H9 (cell line): ENCODE results near the gene NBEAL1. TPM values are rescaled to one million over a fixed set of nuclear protein-coding genes. Genes with fewer than 3 reads are reported as not detected.

Experiments
- DNase-seq: peaks from one replicate; pipeline ENCODE4 v3.0.0-alpha.2; 2017
- H2AFZ ChIP-seq: one replicate; pipeline ENCODE4 v1.6.1; 2013; ENCODE audit warnings: mild to moderate bottlenecking, low read length, control low read depth, moderate library complexity
- H2AK5ac ChIP-seq: 2 replicates; pipeline ENCODE4 v1.6.1; 2013; ENCODE audit warnings: low read length, control low read depth, mixed read lengths; ENCODE audit not compliant: insufficient read length
- H2BK120ac ChIP-seq: one replicate; pipeline ENCODE4 v1.6.1; 2013; ENCODE audit warnings: low read depth, mild to moderate bottlenecking, low read length, control low read depth, inconsistent platforms; ENCODE audit not compliant: poor library complexity, severe bottlenecking
- H2BK12ac ChIP-seq: 2 replicates; pipeline ENCODE4 v1.6.1; 2013; ENCODE audit warnings: low read length, control low read depth, mixed read lengths, low read depth; ENCODE audit not compliant: insufficient read length
- H2BK15ac ChIP-seq: 2 replicates; pipeline ENCODE4 v1.6.1; 2013; ENCODE audit warnings: low read depth, low read length, control low read depth
- H2BK20ac ChIP-seq: one replicate; pipeline ENCODE4 v1.6.1; 2013; ENCODE audit warnings: low read depth, mild to moderate bottlenecking, low read length, control low read depth, inconsistent platforms; ENCODE audit not compliant: poor library complexity, severe bottlenecking
- H2BK5ac ChIP-seq: 2 replicates; pipeline ENCODE4 v1.6.1; 2013; ENCODE audit warnings: low read length, control low read depth, mixed read lengths; ENCODE audit not compliant: insufficient read length
- H3K14ac ChIP-seq: 2 replicates; pipeline ENCODE4 v1.6.1; 2013; ENCODE audit warnings: low read length, control low read depth; ENCODE audit not compliant: insufficient read depth
- H3K18ac ChIP-seq: 2 replicates; pipeline ENCODE4 v1.6.1; 2013; ENCODE audit warnings: low read depth, mild to moderate bottlenecking, mixed read lengths, low read length, control low read depth; ENCODE audit not compliant: insufficient read length
- H3K23ac ChIP-seq: 2 replicates; pipeline ENCODE4 v1.6.1; 2013; ENCODE audit warnings: low read length, control low read depth, mixed read lengths, low read depth; ENCODE audit not compliant: insufficient read length
- H3K23me2 ChIP-seq: 2 replicates; pipeline ENCODE4 v1.6.1; 2013; ENCODE audit warnings: low read depth, mild to moderate bottlenecking, mixed read lengths, low read length, control low read depth; ENCODE audit not compliant: insufficient read length, poor library complexity, severe bottlenecking
- H3K27ac ChIP-seq: 2 replicates; pipeline ENCODE4 v1.5.1; 2013; ENCODE audit warnings: low read length, control low read depth, mixed read lengths, low read depth; ENCODE audit not compliant: insufficient read length
- H3K27me3 ChIP-seq: 2 replicates; pipeline ENCODE4 v1.6.1; 2013; ENCODE audit warnings: low read length, control low read depth, inconsistent platforms; ENCODE audit not compliant: insufficient read depth
- H3K4ac ChIP-seq: 2 replicates; pipeline ENCODE4 v1.6.1; 2013; ENCODE audit warnings: low read depth, mild to moderate bottlenecking, control low read depth, inconsistent platforms, low read length, moderate library complexity
- H3K4me1 ChIP-seq: 2 replicates; pipeline ENCODE4 v1.6.1; 2013; ENCODE audit warnings: low read length, control low read depth, inconsistent platforms; ENCODE audit not compliant: insufficient read depth
- H3K4me2 ChIP-seq: 2 replicates; pipeline ENCODE4 v1.6.1; 2013; ENCODE audit warnings: low read length, control low read depth, mixed read lengths; ENCODE audit not compliant: insufficient read length, insufficient read depth
- H3K56ac ChIP-seq: 2 replicates; pipeline ENCODE4 v1.6.1; 2013; ENCODE audit warnings: low read depth, mild to moderate bottlenecking, mixed read lengths, low read length, control low read depth; ENCODE audit not compliant: insufficient read length
- H3K79me1 ChIP-seq: 2 replicates; pipeline ENCODE4 v1.6.1; 2013; ENCODE audit warnings: low read depth, mild to moderate bottlenecking, moderate library complexity, low read length, control low read depth, inconsistent platforms; ENCODE audit not compliant: insufficient read depth, poor library complexity, severe bottlenecking
- H3K79me2 ChIP-seq: 2 replicates; pipeline ENCODE4 v1.6.1; 2013; ENCODE audit warnings: low read length, control low read depth, inconsistent platforms; ENCODE audit not compliant: insufficient read depth
- H3K9ac ChIP-seq: 2 replicates; pipeline ENCODE4 v1.6.1; 2013; ENCODE audit warnings: low read length, control low read depth, mixed read lengths; ENCODE audit not compliant: insufficient read length; ENCODE audit errors: extremely low read depth
- H3K9me3 ChIP-seq: one replicate; pipeline ENCODE4 v1.6.1; 2013; ENCODE audit warnings: low read depth, low read length, inconsistent platforms; ENCODE audit not compliant: control insufficient read depth
- H3T11ph ChIP-seq: one replicate; pipeline ENCODE4 v1.6.1; 2013; ENCODE audit warnings: mild to moderate bottlenecking, low read length, control low read depth, inconsistent platforms
- H4K20me1 ChIP-seq: one replicate; pipeline ENCODE4 v1.6.1; 2013; ENCODE audit not compliant: control insufficient read depth, insufficient read length, insufficient read depth
- H4K5ac ChIP-seq: 2 replicates; pipeline ENCODE4 v1.6.1; 2013; ENCODE audit warnings: low read depth, mild to moderate bottlenecking, mixed read lengths, low read length, control low read depth; ENCODE audit not compliant: insufficient read length
- H4K8ac ChIP-seq: replicated peaks from 2 replicates; pipeline ENCODE4 v1.6.1; 2013; ENCODE audit warnings: low read length, control low read depth, mixed read lengths, low read depth; ENCODE audit not compliant: insufficient read length
- H4K91ac ChIP-seq: 2 replicates; pipeline ENCODE4 v1.6.1; 2013; ENCODE audit warnings: low read depth, mild to moderate bottlenecking, moderate library complexity, mixed read lengths, low read length, control low read depth; ENCODE audit not compliant: insufficient read length
- H3K27ac Mint-ChIP-seq, 3 experiments: 2 replicates in 2 of 3; 3 replicates in 1 of 3; pipeline ENCODE4 v1.8.0; 2020 to 2021; ENCODE audit warnings: mixed read lengths in 3 of 3, mild to moderate bottlenecking in 1 of 3, moderate library complexity in 1 of 3
- H3K27me3 Mint-ChIP-seq: 2 replicates; pipeline ENCODE4 v1.8.0; 2021; ENCODE audit warnings: low read depth, mild to moderate bottlenecking, moderate library complexity, mixed read lengths
- H3K36me3 Mint-ChIP-seq, 3 experiments: 2 replicates in 2 of 3; 3 replicates in 1 of 3; pipeline ENCODE4 v1.8.0; 2020 to 2021; ENCODE audit warnings: low read depth in 3 of 3, mixed read lengths in 3 of 3; ENCODE audit not compliant: insufficient read depth in 1 of 3
- H3K4me1 Mint-ChIP-seq, 2 experiments: 2 replicates each; pipeline ENCODE4 v1.8.0; 2020; ENCODE audit warnings: mixed read lengths in 2 of 2
- H3K4me3 Mint-ChIP-seq, 2 experiments: 2 replicates in 1 of 2; 3 replicates in 1 of 2; pipeline ENCODE4 v1.8.0; 2020 to 2021; ENCODE audit warnings: mild to moderate bottlenecking in 2 of 2, mixed read lengths in 2 of 2, moderate library complexity in 1 of 2
- H3K9me3 Mint-ChIP-seq, 2 experiments: 2 replicates in 1 of 2; 3 replicates in 1 of 2; pipeline ENCODE4 v1.8.0; 2020; ENCODE audit warnings: mild to moderate bottlenecking in 2 of 2, mixed read lengths in 2 of 2, moderate library complexity in 1 of 2
- WGBS: extraction: QIAGEN DNeasy Blood & Tissue Kit; methylation state at CpG from one replicate; pipeline ENCODE4 v1.1.7; 2013; ENCODE audit warnings: missing lambda C conversion rate, low lambda C conversion rate, mixed read lengths; ENCODE audit not compliant: insufficient read length; ENCODE audit errors: extremely low coverage; 5-methylcytosine and 5-hydroxymethylcytosine counted together
- total RNA-seq: library from RNA; stranded (reverse); gene quantifications from 2 replicates; pipeline ENCODE4 v1.2.1, GENCODE V29; 2021
- TF ChIP-seq, protein P1 (sequence below): fragments of 200-600 bp; sonication (generic); conservative IDR thresholded peaks from 3 replicates; pipeline ENCODE4 v1.8.0; 2021; ENCODE audit warnings: antibody characterized with exemption, mild to moderate bottlenecking

Gene NBEAL1
- total RNA-seq, 1 experiment from 2014 or later, result 10.1 TPM

DNA sequence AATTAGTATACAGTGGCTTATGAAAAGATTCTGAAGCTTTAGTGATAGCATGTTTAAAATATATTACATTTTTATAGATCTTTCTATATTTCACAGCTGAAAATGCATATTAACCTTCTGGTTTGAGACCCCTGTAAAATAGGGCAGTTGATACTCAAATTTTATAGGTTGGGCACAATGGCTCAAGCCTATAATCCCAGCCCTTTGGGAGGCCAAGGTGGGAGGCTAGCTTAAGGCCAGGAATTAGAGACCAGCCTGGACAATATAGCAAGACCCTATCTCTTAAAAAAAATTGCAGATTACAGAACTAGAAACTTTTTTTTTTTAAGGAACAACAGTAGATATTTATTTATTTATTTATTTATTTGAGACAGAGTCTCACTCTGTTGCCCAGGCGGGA is 31.2 kb downstream of the NBEAL1 start:
- H2AFZ ChIP-seq, result no peak overlapping the region
- H3K27ac Mint-ChIP-seq, result no peak overlapping the region
- no peak overlapping the region for H2BK15ac ChIP-seq
- H3K27me3 Mint-ChIP-seq, result no peaks in the 10 kb centered on the region; the same call in 1 of the 2 replicates
- no peaks in the 10 kb centered on the region for H3K27me3 ChIP-seq
- H2BK20ac ChIP-seq, result no peak overlapping the region
- TF ChIP-seq, protein P1, sequence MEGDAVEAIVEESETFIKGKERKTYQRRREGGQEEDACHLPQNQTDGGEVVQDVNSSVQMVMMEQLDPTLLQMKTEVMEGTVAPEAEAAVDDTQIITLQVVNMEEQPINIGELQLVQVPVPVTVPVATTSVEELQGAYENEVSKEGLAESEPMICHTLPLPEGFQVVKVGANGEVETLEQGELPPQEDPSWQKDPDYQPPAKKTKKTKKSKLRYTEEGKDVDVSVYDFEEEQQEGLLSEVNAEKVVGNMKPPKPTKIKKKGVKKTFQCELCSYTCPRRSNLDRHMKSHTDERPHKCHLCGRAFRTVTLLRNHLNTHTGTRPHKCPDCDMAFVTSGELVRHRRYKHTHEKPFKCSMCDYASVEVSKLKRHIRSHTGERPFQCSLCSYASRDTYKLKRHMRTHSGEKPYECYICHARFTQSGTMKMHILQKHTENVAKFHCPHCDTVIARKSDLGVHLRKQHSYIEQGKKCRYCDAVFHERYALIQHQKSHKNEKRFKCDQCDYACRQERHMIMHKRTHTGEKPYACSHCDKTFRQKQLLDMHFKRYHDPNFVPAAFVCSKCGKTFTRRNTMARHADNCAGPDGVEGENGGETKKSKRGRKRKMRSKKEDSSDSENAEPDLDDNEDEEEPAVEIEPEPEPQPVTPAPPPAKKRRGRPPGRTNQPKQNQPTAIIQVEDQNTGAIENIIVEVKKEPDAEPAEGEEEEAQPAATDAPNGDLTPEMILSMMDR, result no peak
- H3K4me1 Mint-ChIP-seq, result peaks cover 3 to 7% of the 10 kb centered on the region in 2 experiments; a peak in 1 of 4 replicates
- H2BK120ac ChIP-seq, result no peak overlapping the region
- no peak overlapping the region for H3T11ph ChIP-seq
- no peak overlapping the region for H3K18ac ChIP-seq
- H2BK12ac ChIP-seq, result no peak overlapping the region
- H3K4me3 Mint-ChIP-seq, result no peak overlapping the region
- H3K27ac ChIP-seq, result no peak overlapping the region
- no peak overlapping the region for H3K56ac ChIP-seq
- no peaks in the 10 kb centered on the region for H3K79me1 ChIP-seq
- H3K9me3 Mint-ChIP-seq, result no peaks in the 10 kb centered on the region
- H3K14ac ChIP-seq, result no peak overlapping the region
- H3K23me2 ChIP-seq, result no peaks in the 10 kb centered on the region
- H3K4ac ChIP-seq, result no peak overlapping the region
- WGBS, result no CpG with 5 or more reads among the region's 1 CpG
- H3K36me3 Mint-ChIP-seq, result peaks cover 0 to 17% (median 8%) of the 10 kb centered on the region in 3 experiments; a peak in 4 of 7 replicates
- no peak overlapping the region for H2BK5ac ChIP-seq
- H4K8ac ChIP-seq, result no peak overlapping the region
- H3K79me2 ChIP-seq, result no peaks in the 10 kb centered on the region
- no peak overlapping the region for H3K9ac ChIP-seq
- no peaks in the 10 kb centered on the region for H4K20me1 ChIP-seq
- no peaks in the 10 kb centered on the region for H3K9me3 ChIP-seq
- H4K5ac ChIP-seq, result no peak overlapping the region
- H3K4me2 ChIP-seq, result no peak overlapping the region
- H2AK5ac ChIP-seq, result no peak overlapping the region
- H3K4me1 ChIP-seq, result no peaks in the 10 kb centered on the region
- no peak overlapping the region for H3K23ac ChIP-seq
- no peak for DNase-seq
- no peak overlapping the region for H4K91ac ChIP-seq
